AG04449 (cell line): Measurements from ENCODE around the gene RELN.
"Not testable (repeated sequence)": the region's sequence is repeated elsewhere in the genome, so short reads cannot be mapped to it uniquely, and the experiment has no call there.

Experiments used
- CTCF ChIA-PET: fragments of 350-600 bp; formaldehyde crosslinking; extraction: SDS; loops from one replicate; lab custom pipeline; 2021; ENCODE audit warnings: antibody characterized with exemption; lab: Yijun Ruan, JAX
- POLR2A ChIA-PET: fragments of 400-600, 350-600 bp; formaldehyde crosslinking; extraction: SDS; loops from one replicate; lab custom pipeline; 2020; ENCODE audit warnings: antibody characterized with exemption, inconsistent platforms; lab: Yijun Ruan, JAX
- DNase-seq: peaks from one replicate; pipeline ENCODE4 v3.0.0-alpha.2; 2010; ENCODE audit warnings: low read depth, low spot score
- H3K4me3 ChIP-seq: 2 replicates; pipeline ENCODE4 v1.5.1; 2011; ENCODE audit warnings: low read depth, mild to moderate bottlenecking, control low read depth, low read length
- TF ChIP-seq, protein P1 (sequence below): IDR thresholded peaks from one replicate; pipeline ENCODE4 v1.5.1; 2011; ENCODE audit warnings: mild to moderate bottlenecking, moderate library complexity, low read length, control low read depth, inconsistent platforms; ENCODE audit not compliant: insufficient read depth; ENCODE audit errors: missing control alignments

Gene RELN

DNA sequence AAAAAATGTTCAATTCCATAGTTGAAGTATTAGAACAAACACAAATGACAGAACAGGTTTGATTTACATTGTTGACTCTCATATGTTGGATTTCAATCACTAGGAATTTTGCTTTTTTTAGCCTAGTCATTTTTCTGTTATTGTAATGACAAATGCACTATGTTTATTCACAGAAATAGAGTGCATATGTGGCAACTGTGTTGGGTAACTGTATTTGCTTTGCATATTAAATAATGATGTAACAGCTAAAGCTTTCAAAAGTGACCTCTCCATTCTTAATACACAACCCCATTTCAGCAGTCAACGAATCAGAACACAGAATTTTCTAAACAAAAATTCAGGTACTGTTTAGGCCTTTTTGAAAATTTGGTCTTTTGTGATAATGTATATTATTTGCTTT lies 489.5 kb downstream of the RELN start:
- POLR2A ChIA-PET = no interaction called here
- CTCF ChIA-PET = no interaction called here
- TF ChIP-seq, protein P1, sequence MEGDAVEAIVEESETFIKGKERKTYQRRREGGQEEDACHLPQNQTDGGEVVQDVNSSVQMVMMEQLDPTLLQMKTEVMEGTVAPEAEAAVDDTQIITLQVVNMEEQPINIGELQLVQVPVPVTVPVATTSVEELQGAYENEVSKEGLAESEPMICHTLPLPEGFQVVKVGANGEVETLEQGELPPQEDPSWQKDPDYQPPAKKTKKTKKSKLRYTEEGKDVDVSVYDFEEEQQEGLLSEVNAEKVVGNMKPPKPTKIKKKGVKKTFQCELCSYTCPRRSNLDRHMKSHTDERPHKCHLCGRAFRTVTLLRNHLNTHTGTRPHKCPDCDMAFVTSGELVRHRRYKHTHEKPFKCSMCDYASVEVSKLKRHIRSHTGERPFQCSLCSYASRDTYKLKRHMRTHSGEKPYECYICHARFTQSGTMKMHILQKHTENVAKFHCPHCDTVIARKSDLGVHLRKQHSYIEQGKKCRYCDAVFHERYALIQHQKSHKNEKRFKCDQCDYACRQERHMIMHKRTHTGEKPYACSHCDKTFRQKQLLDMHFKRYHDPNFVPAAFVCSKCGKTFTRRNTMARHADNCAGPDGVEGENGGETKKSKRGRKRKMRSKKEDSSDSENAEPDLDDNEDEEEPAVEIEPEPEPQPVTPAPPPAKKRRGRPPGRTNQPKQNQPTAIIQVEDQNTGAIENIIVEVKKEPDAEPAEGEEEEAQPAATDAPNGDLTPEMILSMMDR = no peak
- no peak overlapping the region for H3K4me3 ChIP-seq
- peak; percentile 9 for DNase-seq

DNA sequence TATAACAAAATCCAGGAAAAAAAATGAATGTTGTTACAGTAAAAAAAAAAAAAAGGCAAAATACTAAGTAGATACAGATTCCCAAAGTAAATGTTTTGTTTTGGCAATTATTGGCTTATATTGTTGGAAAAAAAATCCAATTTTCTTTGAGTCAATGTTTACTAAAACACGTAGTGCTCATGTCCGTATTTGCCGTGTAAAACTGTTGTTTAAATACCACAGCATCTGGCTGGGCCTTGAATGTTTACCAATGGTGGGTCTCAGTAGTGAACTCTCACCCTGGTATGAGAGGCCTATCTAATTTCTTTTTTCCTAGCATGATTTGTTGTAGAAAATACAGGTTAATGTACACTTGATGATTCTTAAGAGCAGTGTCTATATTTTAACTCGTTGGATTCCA lies 502.0 kb downstream of the RELN start:
- TF ChIP-seq, protein P1 = no peak
- ChIA-PET POLR2A (no interaction called here), CTCF (no interaction called here)
- DNase-seq = no peak
- H3K4me3 ChIP-seq = no peak overlapping the region

DNA sequence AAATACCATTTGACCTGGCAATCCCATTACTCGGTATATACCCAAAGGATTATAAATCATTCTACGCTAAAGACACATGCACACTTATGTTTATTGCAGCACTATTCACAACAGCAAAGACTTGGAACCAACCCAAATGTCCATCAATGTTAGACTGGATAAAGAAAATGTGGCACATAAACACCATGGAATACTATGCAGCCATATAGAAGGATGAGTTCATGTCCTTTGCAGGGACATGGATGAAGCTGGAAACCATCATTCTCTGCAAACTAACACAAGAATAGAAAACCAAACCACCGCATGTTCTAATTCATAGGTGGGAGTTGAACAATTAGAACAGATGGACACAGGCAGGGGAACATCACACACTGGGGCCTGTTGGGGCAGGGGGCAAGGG lies 502.6 kb downstream of the RELN start:
- DNase-seq, H3K4me3 ChIP-seq, POLR2A ChIA-PET, CTCF ChIA-PET: not testable (repeated sequence)

DNA sequence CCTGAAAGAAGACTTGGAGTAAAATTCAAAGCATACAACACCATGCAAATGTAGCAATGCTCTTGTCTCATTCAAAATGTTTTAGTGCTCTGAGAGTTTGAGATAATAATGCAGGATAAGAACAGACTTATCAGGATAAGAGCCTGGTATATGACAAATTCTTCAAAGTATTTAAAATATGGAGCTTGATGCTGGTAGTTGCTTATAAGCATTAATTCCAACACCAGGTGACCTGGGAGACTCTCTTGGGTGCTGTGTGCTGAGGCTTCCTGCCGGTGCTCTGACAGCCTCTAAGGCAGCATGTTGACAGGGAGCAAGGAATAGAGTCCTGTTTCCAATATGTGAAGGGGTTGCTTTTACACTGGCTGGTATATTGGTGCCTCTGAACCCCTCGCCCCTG lies 508.7 kb downstream of the RELN start:
- H3K4me3 ChIP-seq = no peak overlapping the region
- ChIA-PET CTCF (no interaction called here), POLR2A (no interaction called here)
- TF ChIP-seq, protein P1 = no peak
- no peak for DNase-seq

DNA sequence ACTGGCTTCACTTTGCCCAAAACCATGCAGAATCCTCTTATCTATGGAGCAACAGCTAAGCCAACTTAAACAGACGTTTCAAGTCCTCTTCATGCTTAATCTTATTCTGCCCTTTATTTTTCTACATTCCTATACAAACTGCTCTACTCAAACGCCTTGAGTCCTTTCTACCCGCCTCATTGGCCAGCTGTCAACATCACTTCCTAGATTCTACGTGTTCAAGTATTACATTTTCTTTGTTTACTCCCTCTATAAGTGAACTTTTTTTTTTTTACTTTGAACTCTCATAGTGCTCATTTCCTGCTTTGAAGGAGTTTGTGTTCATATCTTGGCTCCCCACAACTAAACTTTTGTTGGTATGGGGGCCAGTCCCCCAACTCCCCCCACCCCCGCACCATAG lies 514.5 kb downstream of the RELN start:
- POLR2A ChIA-PET = no interaction called here

DNA sequence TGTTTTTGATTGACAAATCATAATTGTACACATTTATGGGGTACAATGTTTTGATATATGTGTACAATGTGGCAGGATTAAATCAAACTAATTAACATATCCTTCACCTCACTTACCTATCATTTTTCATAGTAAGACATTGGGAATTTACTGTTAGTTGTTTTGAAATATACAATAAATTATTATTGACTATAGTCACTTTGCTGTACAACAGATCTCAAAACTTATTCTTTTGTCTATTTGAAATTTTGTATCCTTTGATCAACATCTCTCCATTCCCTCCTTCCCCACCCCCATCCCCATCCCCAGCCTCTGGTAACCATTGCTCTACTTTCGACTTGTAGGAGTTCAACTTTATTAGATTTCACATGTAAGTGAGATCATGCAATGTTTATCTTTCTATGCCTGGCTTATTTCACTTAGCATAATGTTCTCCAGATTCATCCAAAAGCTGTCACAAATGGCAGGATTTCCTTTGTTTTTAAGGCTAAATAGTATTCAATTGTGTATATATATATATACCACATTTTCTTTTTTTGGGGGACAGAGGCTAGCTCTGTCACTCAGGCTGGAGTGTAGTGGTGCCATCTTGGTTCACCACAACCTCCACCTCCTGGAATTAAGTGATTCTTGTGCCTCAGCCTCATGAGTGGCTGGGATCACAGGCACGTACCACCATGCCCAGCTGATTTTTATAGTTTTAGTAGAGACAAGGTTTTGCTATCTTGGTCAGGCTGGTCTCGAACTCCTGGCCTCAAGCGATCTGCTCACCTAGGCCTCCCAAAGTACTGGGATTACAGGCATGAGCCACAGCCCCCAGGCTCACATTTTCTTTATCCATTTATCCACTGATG lies 520.1 kb downstream of the RELN start:
- TF ChIP-seq, protein P1 = no peak
- POLR2A ChIA-PET = no interaction called here

More for the DNA sequence above, 514.5 kb downstream of the RELN start:
- no peak for DNase-seq
- TF ChIP-seq, protein P1 = no peak
- H3K4me3 ChIP-seq = no peak overlapping the region
- CTCF ChIA-PET = no interaction called here

DNA sequence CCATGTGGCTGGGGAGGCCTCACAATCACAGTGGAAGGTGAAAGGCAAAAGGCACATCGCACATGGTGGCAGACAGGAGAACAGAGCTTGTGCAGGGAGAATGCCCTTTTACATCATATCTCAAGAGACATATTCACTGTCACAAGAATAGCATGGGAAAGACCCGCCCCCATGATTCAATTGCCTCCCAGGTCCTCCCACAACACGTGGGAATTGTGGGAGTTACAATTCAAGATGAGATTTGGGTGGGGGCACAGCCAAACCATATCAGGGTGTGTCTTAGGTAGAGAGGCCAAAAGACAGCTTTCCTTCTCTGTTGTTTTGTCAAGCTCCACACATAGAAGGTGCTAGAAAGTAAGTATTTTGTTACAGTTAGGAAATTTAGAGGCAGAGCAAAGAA lies 522.6 kb downstream of the RELN start:
- no peak overlapping the region for H3K4me3 ChIP-seq
- DNase-seq = no peak
- ChIA-PET CTCF (no interaction called here), POLR2A (no interaction called here)
- TF ChIP-seq, protein P1 = no peak

More for the DNA sequence above, 520.1 kb downstream of the RELN start:
- CTCF ChIA-PET = no interaction called here
- DNase-seq = no peak
- H3K4me3 ChIP-seq = no peak overlapping the region
